H1 (cell line): ENCODE results near the gene PHF23. TPM values are rescaled to one million over a fixed set of nuclear protein-coding genes. Genes with fewer than 3 reads are reported as not detected.

Experiments used
- CTCF ChIA-PET: fragments of 300-600 bp; sonication (Branson Sonifier 250); formaldehyde crosslinking; loops from one replicate; lab custom pipeline; 2021; ENCODE audit not compliant: partially characterized antibody; lab: Charles Lee
- POLR2A ChIA-PET: fragments of 300-600 bp; sonication (Branson Sonifier 250); formaldehyde crosslinking; loops from one replicate; lab custom pipeline; 2021; ENCODE audit warnings: inconsistent platforms; ENCODE audit not compliant: partially characterized antibody; lab: Charles Lee
- DNase-seq, 2 experiments: peaks; one replicate each; pipeline versions ENCODE4 v3.0.0 to v3.0.0-alpha.2; 2010 to 2022; ENCODE audit warnings: low spot score in 2 of 2, low read depth in 1 of 2, mixed read lengths in 1 of 2
- FAIRE-seq: peaks from 2 replicates; lab custom pipeline; 2011; peaks lifted over from hg19 to GRCh38; lab: Jason Lieb, UNC
- H2AFZ ChIP-seq: 2 replicates; pipeline ENCODE4 v1.8.1; 2012; ENCODE audit warnings: low read length, inconsistent platforms
- H2AK5ac ChIP-seq: 2 replicates; pipeline ENCODE4 v1.6.1; 2013; ENCODE audit warnings: low read depth, low read length
- H2BK120ac ChIP-seq: replicated peaks from 2 replicates; pipeline ENCODE3; 2013; ENCODE audit warnings: low read depth, low read length, inconsistent platforms
- H2BK12ac ChIP-seq: 2 replicates; pipeline ENCODE4 v1.6.1; 2013; ENCODE audit warnings: low read depth, low read length
- H2BK15ac ChIP-seq: 2 replicates; pipeline ENCODE4 v1.6.1; 2013; ENCODE audit warnings: low read length
- H2BK20ac ChIP-seq: 2 replicates; pipeline ENCODE4 v1.6.1; 2013; ENCODE audit warnings: low read length
- H2BK5ac ChIP-seq: 2 replicates; pipeline ENCODE4 v1.6.1; 2013; ENCODE audit warnings: low read depth, low read length
- H3K14ac ChIP-seq: 2 replicates; pipeline ENCODE4 v1.6.1; 2013; ENCODE audit warnings: inconsistent platforms; ENCODE audit not compliant: insufficient read length
- H3K18ac ChIP-seq: 2 replicates; pipeline ENCODE4 v1.6.1; 2013; ENCODE audit warnings: low read length; ENCODE audit errors: extremely low read depth
- H3K23ac ChIP-seq: 2 replicates; pipeline ENCODE4 v1.6.1; 2013; ENCODE audit warnings: inconsistent platforms; ENCODE audit not compliant: insufficient read length
- H3K23me2 ChIP-seq: 2 replicates; pipeline ENCODE4 v1.6.1; 2013; ENCODE audit warnings: low read depth, low read length
- H3K27ac ChIP-seq: 2 replicates; pipeline ENCODE4 v1.6.1; 2011; ENCODE audit warnings: low read depth, low read length, inconsistent platforms
- H3K27me3 ChIP-seq, 4 experiments: replicated peaks in 1 of 4; 1 replicate in 1 of 4; 2 replicates in 3 of 4; pipeline versions ENCODE4 v1.6.1 to v1.8.1; 2011 to 2013; ENCODE audit warnings: low read length in 3 of 4, mild to moderate bottlenecking in 3 of 4, inconsistent platforms in 2 of 4, mixed read lengths in 2 of 4, moderate library complexity in 1 of 4; ENCODE audit not compliant: control insufficient read depth in 3 of 4, insufficient read depth in 3 of 4; ENCODE audit errors: extremely low read depth in 1 of 4
- H3K36me3 ChIP-seq, 4 experiments: 2 replicates each; pipeline versions ENCODE4 v1.6.1 to v1.8.1; 2011 to 2013; ENCODE audit warnings: mild to moderate bottlenecking in 4 of 4, low read length in 3 of 4, moderate library complexity in 2 of 4, control low read depth in 1 of 4, inconsistent platforms in 1 of 4; ENCODE audit not compliant: insufficient read depth in 4 of 4, control insufficient read depth in 2 of 4
- H3K4ac ChIP-seq: replicated peaks from 2 replicates; pipeline ENCODE3; 2013; ENCODE audit warnings: low read length, low read depth, mixed read lengths, inconsistent platforms; ENCODE audit not compliant: insufficient read length
- H3K4me1 ChIP-seq, 4 experiments: replicated peaks in 1 of 4; 1 replicate in 1 of 4; 2 replicates in 3 of 4; pipeline versions ENCODE4 v1.6.1 to v1.8.1; 2011 to 2013; ENCODE audit warnings: low read length in 3 of 4, inconsistent platforms in 2 of 4, mixed read lengths in 1 of 4; ENCODE audit not compliant: insufficient read depth in 4 of 4, control insufficient read depth in 3 of 4
- H3K4me2 ChIP-seq, 2 experiments: 2 replicates each; pipeline versions ENCODE4 v1.6.1 to v1.8.1; 2011 to 2013; ENCODE audit warnings: low read depth in 2 of 2, low read length in 2 of 2, control low read depth in 1 of 2, inconsistent platforms in 1 of 2, mild to moderate bottlenecking in 1 of 2; ENCODE audit not compliant: insufficient read depth in 1 of 2
- H3K4me3 ChIP-seq, 4 experiments: fragments of 200-600, 300-600 bp in 1 of 4; sonication (generic), shearing (Covaris generic), sonication (Bioruptor Twin) in 1 of 4; 2 replicates each; pipeline versions ENCODE4 v1.5.1 to v1.8.1; 2011 to 2016; ENCODE audit warnings: low read length in 4 of 4, low read depth in 3 of 4, control low read depth in 2 of 4, inconsistent platforms in 2 of 4, mild to moderate bottlenecking in 2 of 4, mixed read lengths in 1 of 4, moderate library complexity in 1 of 4; ENCODE audit not compliant: insufficient read depth in 2 of 4; ENCODE audit errors: extremely low read depth in 1 of 4
- H3K56ac ChIP-seq: replicated peaks from 2 replicates; pipeline ENCODE3; 2013; ENCODE audit warnings: low read depth, mild to moderate bottlenecking, mixed read lengths, low read length, inconsistent platforms; ENCODE audit not compliant: insufficient read length
- H3K79me1 ChIP-seq: 2 replicates; pipeline ENCODE4 v1.6.1; 2013; ENCODE audit warnings: low read depth, low read length, control low read depth
- H3K79me2 ChIP-seq, 2 experiments: 2 replicates each; pipeline versions ENCODE4 v1.6.1 to v1.8.1; 2012 to 2013; ENCODE audit warnings: low read length in 2 of 2, mild to moderate bottlenecking in 2 of 2, inconsistent platforms in 1 of 2; ENCODE audit not compliant: insufficient read depth in 2 of 2, control insufficient read depth in 1 of 2
- H3K9ac ChIP-seq, 4 experiments: replicated peaks in 1 of 4; 1 replicate in 1 of 4; 2 replicates in 3 of 4; pipeline versions ENCODE4 v1.6.1 to v1.8.1; 2011 to 2013; ENCODE audit warnings: low read depth in 3 of 4, low read length in 3 of 4, control low read depth in 2 of 4, mild to moderate bottlenecking in 2 of 4, moderate library complexity in 2 of 4, inconsistent platforms in 1 of 4; ENCODE audit errors: extremely low read depth in 1 of 4
- H3K9me3 ChIP-seq, 2 experiments: 2 replicates each; pipeline versions ENCODE4 v1.6.1 to v1.8.1; 2012 to 2013; ENCODE audit warnings: mild to moderate bottlenecking in 2 of 2, moderate library complexity in 2 of 2, control low read depth in 1 of 2, inconsistent platforms in 1 of 2, low read depth in 1 of 2, low read length in 1 of 2, mixed read lengths in 1 of 2; ENCODE audit not compliant: insufficient read depth in 2 of 2
- H4K20me1 ChIP-seq, 2 experiments: replicated peaks in 1 of 2; 2 replicates each; pipeline versions ENCODE3 to v1.8.1; 2011 to 2013; ENCODE audit warnings: inconsistent platforms in 2 of 2, low read length in 2 of 2, mild to moderate bottlenecking in 1 of 2; ENCODE audit not compliant: insufficient read depth in 2 of 2, control insufficient read depth in 1 of 2
- H4K5ac ChIP-seq: 2 replicates; pipeline ENCODE4 v1.6.1; 2013; ENCODE audit warnings: low read length, low read depth, mixed read lengths, inconsistent platforms; ENCODE audit not compliant: insufficient read length
- H4K8ac ChIP-seq: 2 replicates; pipeline ENCODE4 v1.8.0; 2013; ENCODE audit warnings: mild to moderate bottlenecking, moderate library complexity, low read length, inconsistent platforms; ENCODE audit not compliant: insufficient read depth; ENCODE audit errors: extremely low read depth
- H4K91ac ChIP-seq: replicated peaks from 2 replicates; pipeline ENCODE3; 2013; ENCODE audit warnings: low read length, mixed read lengths, inconsistent platforms; ENCODE audit not compliant: insufficient read length
- BRCA1 ChIP-seq: IDR thresholded peaks from 2 replicates; pipeline ENCODE4 v1.6.1; 2012; ENCODE audit warnings: low read depth, low read length, improper control_type of control experiment
- CBX8 ChIP-seq: fragments of 300-800, 300-1000 bp; sonication (generic); IDR thresholded peaks from 2 replicates; pipeline ENCODE4 v1.7.1; 2016; ENCODE audit warnings: low read depth, low read length, borderline replicate concordance
- EZH2 ChIP-seq: fragments of 200-600 bp; sonication (generic); IDR thresholded peaks from 2 replicates; pipeline ENCODE4 v1.7.1; 2012; ENCODE audit warnings: low read depth, mild to moderate bottlenecking, moderate library complexity, low read length, inconsistent platforms; ENCODE audit not compliant: severe bottlenecking
- KDM4A ChIP-seq: IDR thresholded peaks from one replicate; pipeline ENCODE4 v1.7.1; 2012; ENCODE audit warnings: low read depth, mild to moderate bottlenecking, moderate library complexity, low read length, inconsistent platforms; ENCODE audit not compliant: severe bottlenecking
- WGBS, 2 experiments: shearing (Covaris generic) in 1 of 2; methylation state at CpG; one replicate each; pipeline versions ENCODE4 v1.1.6 to v1.1.7; 2013 to 2015; ENCODE audit warnings: low lambda C conversion rate in 2 of 2, mixed read lengths in 2 of 2, inconsistent platforms in 1 of 2, low coverage in 1 of 2, missing lambda C conversion rate in 1 of 2; ENCODE audit not compliant: insufficient replicate concordance in 2 of 2, insufficient coverage in 1 of 2, insufficient read length in 1 of 2; ENCODE audit errors: extremely low coverage in 1 of 2, missing lambda C conversion rate in 1 of 2; 5-methylcytosine and 5-hydroxymethylcytosine counted together
- polyA plus RNA-seq, 7 experiments: library from polyadenylated mRNA; depleted of rRNA in 3 of 7; stranded (reverse) in 5 of 7; unstranded in 2 of 7; fragments of >200 nt in 5 of 7; fragments of 200-250 nt in 2 of 7; gene quantifications; 1 replicate in 5 of 7; 2 replicates in 1 of 7; 4 replicates in 1 of 7; pipeline versions ENCODE4 v1.2.1 to v1.2.3, GENCODE V29; 2011 to 2013; ENCODE audit warnings: missing spikeins in 2 of 7, mixed read lengths in 2 of 7
- total RNA-seq: library from RNA; stranded (reverse); fragmentation: NEBNext Ultra II Directional; extraction: Animal tissue kit (Norgen Biotek cat#: 25700); gene quantifications from 2 replicates; pipeline ENCODE4 v1.2.1, GENCODE V29; 2021

Gene PHF23
- total and polyA plus RNA-seq, 2 of the 8 experiments (the other 6 are each of a cell fraction or from before 2014, with no cell fraction given) = 47.5 to 62.8 TPM

DNA sequence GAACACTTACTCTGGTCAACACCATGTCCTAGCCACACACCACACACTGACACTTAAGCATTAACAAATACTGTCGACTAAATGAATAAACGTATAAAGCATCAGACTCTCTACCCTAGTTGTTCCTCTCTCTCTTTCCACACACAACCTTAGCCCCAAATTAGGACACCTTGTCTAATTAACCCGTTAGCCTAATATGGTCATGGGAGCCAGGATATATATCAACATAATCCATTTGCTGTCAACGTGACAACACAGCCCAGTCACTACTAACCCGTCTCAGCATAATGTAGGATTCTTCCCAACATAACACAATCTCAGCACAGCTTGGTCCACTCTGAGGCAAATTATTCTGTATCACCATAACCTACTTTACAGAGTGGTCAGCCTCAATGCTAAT is 7.1 kb downstream of the PHF23 start:
- Histone ChIP-seq H3K79me2 (peaks cover 13 to 55% of the 10 kb centered on the region in 2 experiments), H2BK20ac (no peak overlapping the region), H3K4me3 (0 out of 8 replicates have a peak overlapping the region, but pooled peaks of 1 of the 4 experiments have one; percentile 14)
- POLR2A ChIA-PET = interaction anchor here (0.9 to 19.7 kb wide), 6 partner anchors 10 to 105 kb away, joined by 3 to 386 read pairs (median 4); partner anchors contain the start of genes ACADVL, ACAP1 and DLG4
- TF ChIP-seq EZH2 = no peak
- TF ChIP-seq KDM4A = no peak
- TF ChIP-seq CBX8 = no peak
- no peak for TF ChIP-seq BRCA1
- TF ChIP-seq, all 59 proteins: peak for 0
- Histone ChIP-seq H2AFZ (no peak overlapping the region), H2AK5ac (no peak overlapping the region), H3K23me2 (no peaks in the 10 kb centered on the region), H2BK15ac (no peak overlapping the region), H3K23ac (no peak overlapping the region), H3K27me3 (no peaks in the 10 kb centered on the region), H4K91ac (no peak overlapping the region), H4K20me1 (peaks cover 17 to 46% of the 10 kb centered on the region in 2 experiments), H3K4me2 (peak overlapping the region in 1 of 2 experiments; percentile 56; a peak in 2 of 4 replicates), H2BK12ac (no peak overlapping the region), H4K5ac (no peak overlapping the region), H3K4me1 (peaks cover 0 to 10% (median 2%) of the 10 kb centered on the region in 4 experiments; a peak in 5 of 7 replicates), H3K14ac (no peak overlapping the region), H3K4ac (no peak overlapping the region), H2BK120ac (no peak overlapping the region), H3K9ac (no peak overlapping the region; a peak in 1 of 7 replicates), H3K36me3 (peaks cover 27 to 50% (median 47%) of the 10 kb centered on the region in 4 experiments), H3K27ac (no peak overlapping the region), H2BK5ac (no peak overlapping the region), H3K56ac (no peak overlapping the region), H3K18ac (no peak overlapping the region), H4K8ac (no peak overlapping the region), H3K79me1 (peaks cover 10% of the 10 kb centered on the region), H3K9me3 (no peaks in the 10 kb centered on the region)
- FAIRE-seq = no peak
- CTCF ChIA-PET = interaction anchor here (4.0 kb wide), 1 partner anchor 12 kb away, joined by 24 read pairs; the partner anchor contains the start of genes ACADVL and DLG4
- 88% methylated on average over 5 of the region's 5 CpGs; no CpG with 5 or more reads in 1 of the 2 experiments for WGBS, 2 experiments
- no peak for DNase-seq
